Measurements from ENCODE around the gene CDC16. TPM values are rescaled to one million over a fixed set of nuclear protein-coding genes. Genes with fewer than 3 reads are reported as not detected.

The CDC16 gene
- total and polyA plus RNA-seq, 2 of the 8 experiments (the other 6 are each of a cell fraction or from before 2014, with no cell fraction given) = 42.5 to 83.4 TPM

GRCh38 chr13:114279758-114280355 is 45.2 kb downstream of the CDC16 start:
- no peak overlapping the region for H2BK120ac ChIP-seq (replicated peaks; ENCODE audit: low read depth, low read length)
- H2BK20ac ChIP-seq (ENCODE audit: low read length) = no peak overlapping the region
- H2AK5ac ChIP-seq (ENCODE audit: low read depth, low read length) = no peak overlapping the region
- no peaks in the 10 kb centered on the region for H3K9me3 ChIP-seq (ENCODE audit: insufficient read depth in 2 of 2, low read depth in 1 of 2, low read length in 1 of 2)
- H4K5ac ChIP-seq (ENCODE audit: insufficient read length, low read depth, low read length) = no peak overlapping the region
- no peaks in the 10 kb centered on the region for H3K79me1 ChIP-seq (ENCODE audit: low read depth, low read length)
- no peak overlapping the region for H4K8ac ChIP-seq (ENCODE audit: extremely low read depth, insufficient read depth, low read length)
- DNase-seq (ENCODE audit: low read depth in 1 of 2, low spot score in 2 of 2) = no peak
- POLR2A ChIA-PET (ENCODE audit: partially characterized antibody) = interaction anchor here (1.0 to 3.7 kb wide), 11 partner anchors 8 to 55 kb away, joined by 3 to 35 read pairs (median 5); no protein-coding TSS in a partner anchor
- H3K4ac ChIP-seq (replicated peaks; ENCODE audit: insufficient read length, low read depth, low read length) = no peak overlapping the region
- H3K18ac ChIP-seq (ENCODE audit: extremely low read depth, low read length) = no peak overlapping the region
- H3K14ac ChIP-seq (ENCODE audit: insufficient read length) = no peak overlapping the region
- no peak for FAIRE-seq
- H2AFZ ChIP-seq (ENCODE audit: low read length) = no peak overlapping the region
- H4K91ac ChIP-seq (replicated peaks; ENCODE audit: insufficient read length, low read length) = no peak overlapping the region
- H4K20me1 ChIP-seq (replicated peaks in 1 of 2; ENCODE audit: control insufficient read depth in 1 of 2, insufficient read depth in 2 of 2, low read length in 2 of 2) = no peaks in the 10 kb centered on the region
- H3K27ac ChIP-seq (ENCODE audit: low read depth, low read length) = no peak overlapping the region
- peaks cover 0 to 8% (median 3%) of the 10 kb centered on the region in 4 experiments; a peak in 4 of 7 replicates for H3K4me1 ChIP-seq (replicated peaks in 1 of 4; ENCODE audit: control insufficient read depth in 3 of 4, insufficient read depth in 4 of 4, low read length in 3 of 4)
- H3K56ac ChIP-seq (replicated peaks; ENCODE audit: insufficient read length, low read depth, low read length) = no peak overlapping the region
- WGBS, 2 experiments (ENCODE audit: extremely low coverage in 1 of 2, insufficient coverage in 1 of 2, insufficient read length in 1 of 2, insufficient replicate concordance in 2 of 2, low coverage in 1 of 2, low lambda C conversion rate in 2 of 2, missing lambda C conversion rate in 1 of 2) = 83% methylated on average over 2 of the region's 2 CpGs; no CpG with 5 or more reads in 1 of the 2 experiments
- peaks cover 0 to 25% of the 10 kb centered on the region in 2 experiments; a peak in 2 of 4 replicates for H3K79me2 ChIP-seq (ENCODE audit: control insufficient read depth in 1 of 2, insufficient read depth in 2 of 2, low read length in 2 of 2)
- peaks cover 3 to 38% (median 8%) of the 10 kb centered on the region in 4 experiments; a peak in 5 of 8 replicates for H3K36me3 ChIP-seq (ENCODE audit: control insufficient read depth in 2 of 4, insufficient read depth in 4 of 4, low read length in 3 of 4)
- no peaks in the 10 kb centered on the region for H3K27me3 ChIP-seq (replicated peaks in 1 of 4; ENCODE audit: control insufficient read depth in 3 of 4, extremely low read depth in 1 of 4, insufficient read depth in 3 of 4, low read length in 3 of 4)
- no peak overlapping the region for H2BK15ac ChIP-seq (ENCODE audit: low read length)
- no peak overlapping the region for H2BK5ac ChIP-seq (ENCODE audit: low read depth, low read length)
- H3K4me3 ChIP-seq (ENCODE audit: extremely low read depth in 1 of 4, insufficient read depth in 2 of 4, low read depth in 3 of 4, low read length in 4 of 4) = peak overlapping the region in 1 of 4 experiments; percentile 94; a peak in 1 of 8 replicates
- H3K9ac ChIP-seq (replicated peaks in 1 of 4; ENCODE audit: extremely low read depth in 1 of 4, low read depth in 3 of 4, low read length in 3 of 4) = no peak overlapping the region
- peak overlapping the region in 1 of 2 experiments; percentile 57; a peak in 2 of 4 replicates for H3K4me2 ChIP-seq (ENCODE audit: insufficient read depth in 1 of 2, low read depth in 2 of 2, low read length in 2 of 2)
- H3K23ac ChIP-seq (ENCODE audit: insufficient read length) = no peak overlapping the region
- H3K23me2 ChIP-seq (ENCODE audit: low read depth, low read length) = no peaks in the 10 kb centered on the region
- H2BK12ac ChIP-seq (ENCODE audit: low read depth, low read length) = no peak overlapping the region
- CTCF ChIA-PET (ENCODE audit: partially characterized antibody) = interaction anchor here (1.0 kb wide), 1 partner anchor 8 kb away, joined by 3 read pairs; no protein-coding TSS in a partner anchor
- TF ChIP-seq RAD21 (IDR thresholded peaks at IDR 0.05 in 1 of 2, conservative IDR thresholded peaks at IDR 0.05 in 1 of 2; ENCODE audit: low read depth in 2 of 2, low read length in 2 of 2) (no peak), TAF7 (optimal IDR thresholded peaks at IDR 0.05; ENCODE audit: borderline replicate concordance, low read depth, low read length) (no peak), HDAC2 (IDR thresholded peaks at IDR 0.05; ENCODE audit: borderline replicate concordance in 1 of 2, low read depth in 2 of 2, low read length in 2 of 2) (no peak), MAX (IDR thresholded peaks at IDR 0.05) (no peak), RXRA (IDR thresholded peaks at IDR 0.05; ENCODE audit: insufficient read depth, low read depth, low read length) (no peak), CHD1 (IDR thresholded peaks at IDR 0.05; ENCODE audit: low read depth, low read length) (no peak), ASH2L (IDR thresholded peaks at IDR 0.05; ENCODE audit: low read length) (no peak), TEAD4 (IDR thresholded peaks at IDR 0.05; ENCODE audit: low read depth, low read length) (no peak), CEBPB (IDR thresholded peaks at IDR 0.05; ENCODE audit: low read depth, low read length) (no peak), RNF2 (IDR thresholded peaks at IDR 0.05; ENCODE audit: borderline replicate concordance, low read depth, low read length, missing control alignments, poor library complexity, severe bottlenecking) (no peak), FOSL1 (IDR thresholded peaks at IDR 0.05; ENCODE audit: insufficient read depth, low read depth, low read length) (no peak)
